Neural cell (in vitro differentiated cells): ENCODE measurements around the gene LTN1.

Experiments
- CTCF ChIP-seq: fragments of 450-650 bp; IDR thresholded peaks from 2 replicates; pipeline ENCODE4 v1.5.1; 2014; ENCODE audit warnings: antibody characterized with exemption, mild to moderate bottlenecking, moderate library complexity; ENCODE audit not compliant: poor library complexity, severe bottlenecking
- EP300 ChIP-seq: fragments of 450-650 bp; conservative IDR thresholded peaks from 2 replicates; pipeline ENCODE4 v1.6.1; 2014; ENCODE audit warnings: antibody characterized with exemption, mild to moderate bottlenecking, moderate library complexity; ENCODE audit not compliant: poor library complexity, severe bottlenecking
- EZH2 ChIP-seq: fragments of 200-600, 300-800 bp; shearing (Covaris generic), sonication (generic); IDR thresholded peaks from 2 replicates; pipeline ENCODE4 v1.6.1; 2014; ENCODE audit warnings: antibody characterized with exemption, low read length, borderline replicate concordance, mild to moderate bottlenecking; ENCODE audit not compliant: insufficient read depth, poor library complexity, severe bottlenecking
- MXI1 ChIP-seq: fragments of 450-650 bp; conservative IDR thresholded peaks from 2 replicates; pipeline ENCODE4 v1.6.1; 2014; ENCODE audit warnings: antibody characterized with exemption, mild to moderate bottlenecking; ENCODE audit not compliant: poor library complexity, severe bottlenecking
- POLR2AphosphoS5 ChIP-seq: IDR thresholded peaks from 2 replicates; pipeline ENCODE4 v1.6.1; 2012
- REST ChIP-seq: IDR thresholded peaks from 2 replicates; pipeline ENCODE4 v1.6.1; 2012; ENCODE audit warnings: borderline replicate concordance
- SMC3 ChIP-seq: fragments of 450-650 bp; conservative IDR thresholded peaks from 2 replicates; pipeline ENCODE4 v1.6.1; 2014; ENCODE audit warnings: antibody characterized with exemption, mild to moderate bottlenecking, moderate library complexity; ENCODE audit not compliant: poor library complexity
- TAF1 ChIP-seq: IDR thresholded peaks from 2 replicates; pipeline ENCODE4 v1.6.1; 2012; ENCODE audit warnings: low read depth

- TF ChIP-seq EP300 (no peak), SMC3 (no peak), CTCF (no peak), REST (no peak), EZH2 (no peak), MXI1 (no peak), TAF1 (no peak), POLR2AphosphoS5 (no peak)
These were observed 108.7 kb downstream of the LTN1 start for GRCh38 chr21:28883931-28884330.
